ENCODE results near the gene OR52E5.

OR52E5 gene

GRCh38 chr11:5892908-5893307 lies at the start of gene OR52E5:
Gene OR52E5 (plus strand): TSS chr11:5893208. CDS start chr11:5900777, 7,569 bp downstream.
- no peak for TF ChIP-seq JUND (IDR thresholded peaks at IDR 0.05; ENCODE audit: low read depth)
- DNase-seq (ENCODE audit: low read depth in 1 of 2, low spot score in 1 of 2) = no peak
- in situ Hi-C loops (cut with HindIII; ENCODE audit: low pct_unique_long_range_greater_than_20kb, low sequenced_read_pairs) = no loop called here

GRCh38 chr11:5846701-5847100 lies 46.3 kb upstream of the OR52E5 start:
- in situ Hi-C loops (cut with HindIII; ENCODE audit: low pct_unique_long_range_greater_than_20kb, low sequenced_read_pairs) = no loop called here
- DNase-seq (ENCODE audit: low read depth in 1 of 2, low spot score in 1 of 2) = no peak
- no peak for TF ChIP-seq JUND (IDR thresholded peaks at IDR 0.05; ENCODE audit: low read depth)

DNA sequence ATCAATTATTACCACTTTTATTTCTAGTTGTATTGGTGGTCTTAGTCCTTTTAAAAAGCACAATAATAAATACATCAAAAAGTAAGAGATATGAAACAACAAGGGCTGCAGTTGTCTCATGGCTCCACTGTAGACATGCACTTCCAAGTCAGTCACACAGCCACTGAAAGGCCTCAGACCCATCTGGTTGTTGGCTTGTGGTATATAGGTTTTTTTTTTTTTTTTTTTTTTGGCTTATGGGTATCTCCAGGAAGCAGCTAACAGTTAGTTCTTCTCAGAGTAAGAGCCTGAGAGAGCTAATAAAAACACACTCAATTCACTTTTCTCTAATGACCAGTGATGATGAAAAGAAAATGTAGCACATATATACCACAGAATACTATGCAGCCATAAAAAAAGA lies 45.3 kb upstream of the OR52E5 start:
- no peak for DNase-seq (ENCODE audit: low read depth in 1 of 2, low spot score in 1 of 2)
- in situ Hi-C loops (cut with HindIII; ENCODE audit: low pct_unique_long_range_greater_than_20kb, low sequenced_read_pairs) = no loop called here
- no peak for TF ChIP-seq JUND (IDR thresholded peaks at IDR 0.05; ENCODE audit: low read depth)

GRCh38 chr11:5851002-5851401 lies 42.0 kb upstream of the OR52E5 start:
- no peak for TF ChIP-seq JUND (IDR thresholded peaks at IDR 0.05; ENCODE audit: low read depth)
- DNase-seq (ENCODE audit: low read depth in 1 of 2, low spot score in 1 of 2) = no peak
- in situ Hi-C loops (cut with HindIII; ENCODE audit: low pct_unique_long_range_greater_than_20kb, low sequenced_read_pairs) = no loop called here

DNA sequence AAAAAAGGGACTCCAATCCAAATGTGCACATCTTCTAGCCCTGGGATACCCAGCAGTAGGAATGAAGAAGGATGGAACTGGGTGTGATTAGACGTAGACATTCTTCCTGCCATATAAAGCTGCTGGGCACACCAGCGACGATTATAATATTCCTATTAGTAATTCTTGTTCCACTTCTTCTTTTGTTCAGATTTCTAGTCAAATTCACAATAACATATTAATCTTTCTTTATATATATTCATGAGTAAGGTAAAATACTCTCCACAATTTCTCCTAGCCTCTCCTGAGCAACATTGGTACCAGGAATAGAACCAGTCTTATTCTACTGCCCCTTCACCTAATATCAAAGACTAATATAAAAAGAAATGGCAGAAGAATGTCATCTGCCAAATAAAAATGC lies 35.4 kb upstream of the OR52E5 start, which contains the start of gene OR52E8:
OR52E8 (minus strand) TSS at position 101 of the 400 bp plus-strand sequence; CDS start at position 101, 0 bp downstream.
- no peak for DNase-seq (ENCODE audit: low read depth in 1 of 2, low spot score in 1 of 2)
- TF ChIP-seq JUND (IDR thresholded peaks at IDR 0.05; ENCODE audit: low read depth) = no peak
- in situ Hi-C loops (cut with HindIII; ENCODE audit: low pct_unique_long_range_greater_than_20kb, low sequenced_read_pairs) = no loop called here

DNA sequence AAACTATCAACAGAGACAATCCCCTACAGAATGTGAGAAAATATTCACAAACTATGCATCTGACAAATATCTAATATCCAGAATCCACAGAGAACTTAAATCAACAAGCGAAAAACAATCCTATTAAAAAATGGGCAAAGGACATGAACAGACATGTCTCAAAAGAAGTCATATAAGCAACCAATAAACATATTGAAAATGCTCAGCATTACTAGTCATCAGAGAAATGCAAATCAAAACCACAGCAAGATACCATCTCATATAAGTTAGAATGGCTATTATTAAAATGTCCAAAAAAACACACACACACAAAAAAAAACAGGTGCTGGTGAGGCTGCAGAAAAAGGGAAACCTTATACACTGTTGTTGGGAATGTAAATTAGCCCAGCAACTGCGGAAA lies 27.2 kb upstream of the OR52E5 start:
- no peak for DNase-seq (ENCODE audit: low read depth in 1 of 2, low spot score in 1 of 2)
- no peak for TF ChIP-seq JUND (IDR thresholded peaks at IDR 0.05; ENCODE audit: low read depth)
- in situ Hi-C loops (cut with HindIII; ENCODE audit: low pct_unique_long_range_greater_than_20kb, low sequenced_read_pairs) = no loop called here

GRCh38 chr11:5878564-5878963 lies 14.4 kb upstream of the OR52E5 start:
- peak in 1 of 2 experiments; percentile 58 for DNase-seq (ENCODE audit: low read depth in 1 of 2, low spot score in 1 of 2)
- no peak for TF ChIP-seq JUND (IDR thresholded peaks at IDR 0.05; ENCODE audit: low read depth)
- in situ Hi-C loops (cut with HindIII; ENCODE audit: low pct_unique_long_range_greater_than_20kb, low sequenced_read_pairs) = no loop called here

DNA sequence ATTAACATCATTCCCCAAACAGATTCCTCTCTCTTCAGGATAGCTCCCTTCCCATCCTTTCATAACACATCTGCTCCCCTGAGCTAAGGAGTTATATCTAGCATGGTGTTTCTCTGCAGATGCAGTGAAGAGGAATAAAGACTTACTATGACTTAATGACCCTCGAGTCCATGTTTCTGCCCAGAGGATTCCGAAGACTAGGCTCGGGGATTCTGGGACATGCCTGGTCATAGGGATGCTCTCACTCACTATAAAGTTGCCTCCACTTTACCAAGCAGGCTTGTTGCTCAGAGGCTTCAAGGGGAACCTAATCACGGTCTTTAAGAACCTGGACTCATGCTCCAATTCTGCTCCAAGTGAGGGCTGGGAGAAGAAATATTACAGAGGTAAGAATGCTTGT lies 12.7 kb upstream of the OR52E5 start, which contains the start of gene OR52E4:
OR52E4 (plus strand) TSS at position 301 of the 400 bp plus-strand sequence. CDS start 3,664 bp downstream, outside the sequence.
- TF ChIP-seq JUND (IDR thresholded peaks at IDR 0.05; ENCODE audit: low read depth) = no peak
- DNase-seq (ENCODE audit: low read depth in 1 of 2, low spot score in 1 of 2) = no peak
- in situ Hi-C loops (cut with HindIII; ENCODE audit: low pct_unique_long_range_greater_than_20kb, low sequenced_read_pairs) = no loop called here

GRCh38 chr11:5881756-5882155 lies 11.3 kb upstream of the OR52E5 start:
- DNase-seq (ENCODE audit: low read depth in 1 of 2, low spot score in 1 of 2) = no peak
- in situ Hi-C loops (cut with HindIII; ENCODE audit: low pct_unique_long_range_greater_than_20kb, low sequenced_read_pairs) = no loop called here
- no peak for TF ChIP-seq JUND (IDR thresholded peaks at IDR 0.05; ENCODE audit: low read depth)

DNA sequence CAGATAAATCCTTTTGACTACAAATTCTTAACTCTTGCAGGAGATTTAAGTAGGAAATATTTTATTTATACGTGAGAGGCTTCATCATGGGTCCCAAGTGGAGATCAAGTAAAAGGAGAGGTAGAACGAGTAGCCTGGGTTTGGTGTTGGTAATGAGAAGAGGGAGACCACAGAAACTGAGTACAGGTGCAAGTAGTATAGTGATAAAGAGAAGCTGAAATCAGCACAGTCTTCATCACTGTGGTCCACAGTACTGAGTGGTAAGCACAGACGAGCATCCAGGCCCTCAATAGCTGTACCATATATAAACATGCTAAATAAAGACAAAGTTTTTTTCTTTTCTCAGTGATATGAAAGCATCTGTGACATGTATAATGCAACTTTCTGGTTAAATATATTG lies 5.8 kb upstream of the OR52E5 start:
- in situ Hi-C loops (cut with HindIII; ENCODE audit: low pct_unique_long_range_greater_than_20kb, low sequenced_read_pairs) = no loop called here
- no peak for DNase-seq (ENCODE audit: low read depth in 1 of 2, low spot score in 1 of 2)

GRCh38 chr11:5887661-5888060 lies 5.3 kb upstream of the OR52E5 start:
- no peak for DNase-seq (ENCODE audit: low read depth in 1 of 2, low spot score in 1 of 2)
- no peak for TF ChIP-seq JUND (IDR thresholded peaks at IDR 0.05; ENCODE audit: low read depth)
- in situ Hi-C loops (cut with HindIII; ENCODE audit: low pct_unique_long_range_greater_than_20kb, low sequenced_read_pairs) = no loop called here

More for the DNA sequence above, 5.8 kb upstream of the OR52E5 start:
- TF ChIP-seq JUND (IDR thresholded peaks at IDR 0.05; ENCODE audit: low read depth) = no peak

GRCh38 chr11:5891216-5891800 lies 1.7 kb upstream of the OR52E5 start:
- in situ Hi-C loops (cut with HindIII; ENCODE audit: low pct_unique_long_range_greater_than_20kb, low sequenced_read_pairs) = no loop called here
- DNase-seq (ENCODE audit: low read depth in 1 of 2, low spot score in 1 of 2) = peak in 1 of 2 experiments; percentile 9
- no peak for TF ChIP-seq JUND (IDR thresholded peaks at IDR 0.05; ENCODE audit: low read depth)

- no peak for DNase-seq (ENCODE audit: low read depth in 1 of 2, low spot score in 1 of 2)
- in situ Hi-C loops (cut with HindIII; ENCODE audit: low pct_unique_long_range_greater_than_20kb, low sequenced_read_pairs) = no loop called here
- TF ChIP-seq JUND (IDR thresholded peaks at IDR 0.05; ENCODE audit: low read depth) = no peak
Measured at GRCh38 chr11:5899534-5899933, 6.5 kb downstream of the OR52E5 start.

DNA sequence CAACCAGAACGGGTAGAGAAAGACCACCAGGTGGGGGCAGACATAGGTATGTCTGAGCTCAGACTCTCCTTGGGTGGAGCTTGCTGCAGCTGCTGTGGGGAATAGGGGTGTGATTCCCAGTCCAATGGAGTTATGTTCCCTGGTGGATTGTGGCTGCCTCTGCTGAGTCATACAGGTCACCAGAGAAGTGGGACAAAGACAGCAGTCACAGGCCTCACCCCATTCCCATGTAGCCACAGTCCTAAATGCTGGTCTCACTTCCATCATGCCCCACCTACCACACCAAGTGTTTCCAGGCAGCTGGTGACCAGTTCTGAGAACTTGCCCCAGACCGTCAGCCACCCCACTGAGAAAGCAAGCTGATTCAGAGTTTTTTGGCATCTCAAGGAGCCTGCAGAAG lies 17.5 kb downstream of the OR52E5 start:
- DNase-seq (ENCODE audit: low read depth in 1 of 2, low spot score in 1 of 2) = no peak
- in situ Hi-C loops (cut with HindIII; ENCODE audit: low pct_unique_long_range_greater_than_20kb, low sequenced_read_pairs) = no loop called here
- no peak for TF ChIP-seq JUND (IDR thresholded peaks at IDR 0.05; ENCODE audit: low read depth)

Measured in T47D (cell line).